HUDEP-2 (cell line): ENCODE data around the gene IL17C.

Source experiments
- DNase-seq, 76 experiments: peaks; one replicate each; lab custom pipeline; 2025; ENCODE audit not compliant: unreplicated experiment in 76 of 76; lab: John Stamatoyannopoulos, UW

Gene IL17C

DNA sequence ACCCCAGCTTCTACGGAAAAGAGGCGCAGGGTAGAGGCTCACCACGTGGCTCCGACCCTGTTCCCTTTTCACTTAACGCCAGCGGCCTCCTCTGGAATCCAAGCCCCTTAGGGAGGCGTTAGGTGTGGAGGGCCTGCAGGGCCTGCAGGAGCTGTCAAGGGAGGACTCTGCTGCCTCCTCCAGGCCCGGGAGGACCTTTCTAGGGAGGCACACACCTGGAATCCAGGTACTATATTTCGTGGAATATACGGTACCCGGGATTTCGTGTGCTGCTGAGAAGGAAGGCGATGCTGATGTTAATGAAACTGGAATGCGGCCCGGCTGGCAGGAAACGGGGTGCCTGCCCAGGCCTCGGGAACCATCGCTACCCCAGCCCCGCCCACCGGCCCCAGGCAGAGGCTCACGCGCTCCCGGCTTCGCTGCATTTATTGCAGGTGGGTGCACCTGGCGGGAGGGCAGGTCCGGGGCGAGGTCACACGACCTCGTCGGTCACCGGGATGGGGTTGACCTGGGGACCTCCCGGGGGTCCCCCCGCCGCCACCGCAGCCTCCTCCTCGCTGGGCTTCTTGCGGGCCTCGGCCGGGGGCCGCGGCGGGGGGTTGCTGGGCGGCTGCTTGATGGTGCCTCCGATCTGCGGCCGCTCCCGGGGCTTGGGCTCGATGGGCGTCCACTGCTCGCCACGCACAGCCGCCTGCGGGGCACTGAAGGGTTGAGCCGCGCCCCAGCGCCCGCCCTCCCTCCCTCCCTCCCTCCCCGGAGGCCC lies 4.7 kb downstream of the IL17C start:
- no peak for DNase-seq

DNA sequence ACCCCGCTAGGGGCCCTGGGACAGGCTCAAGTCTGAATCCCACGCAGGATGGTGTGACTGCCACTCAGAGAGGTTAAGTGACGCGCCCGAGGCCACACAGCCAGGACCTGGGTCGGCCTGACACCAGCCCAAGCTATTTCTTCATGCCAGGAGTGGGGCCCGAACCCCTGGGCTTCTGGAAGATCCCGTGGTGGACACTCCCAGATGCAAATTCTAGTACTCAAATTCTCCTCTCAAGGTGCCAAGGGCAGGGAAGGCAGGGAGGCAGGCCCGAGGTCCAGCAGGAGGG lies 5.2 kb downstream of the IL17C start:
- DNase-seq, result no peak

DNA sequence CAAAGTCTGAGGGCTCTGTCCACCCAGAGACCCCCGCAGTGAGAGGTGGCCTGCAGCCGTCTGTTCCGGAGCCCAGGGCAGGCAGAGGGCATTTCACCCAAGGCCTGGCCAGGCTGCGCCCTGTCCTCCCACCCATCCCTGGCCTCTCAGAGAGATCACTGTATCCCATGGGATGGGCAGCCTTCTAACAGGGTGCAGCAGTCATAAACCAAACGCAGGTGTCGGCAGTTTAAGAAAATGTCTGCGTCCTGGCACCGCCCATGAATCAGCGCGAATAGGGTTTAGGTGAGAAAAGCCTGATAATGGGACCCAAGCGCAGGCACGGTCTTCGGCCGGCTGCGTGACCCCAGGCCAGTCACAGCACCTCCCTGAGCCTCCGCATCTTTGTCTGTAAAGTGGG lies 7.1 kb downstream of the IL17C start:
- no peak for DNase-seq

DNA sequence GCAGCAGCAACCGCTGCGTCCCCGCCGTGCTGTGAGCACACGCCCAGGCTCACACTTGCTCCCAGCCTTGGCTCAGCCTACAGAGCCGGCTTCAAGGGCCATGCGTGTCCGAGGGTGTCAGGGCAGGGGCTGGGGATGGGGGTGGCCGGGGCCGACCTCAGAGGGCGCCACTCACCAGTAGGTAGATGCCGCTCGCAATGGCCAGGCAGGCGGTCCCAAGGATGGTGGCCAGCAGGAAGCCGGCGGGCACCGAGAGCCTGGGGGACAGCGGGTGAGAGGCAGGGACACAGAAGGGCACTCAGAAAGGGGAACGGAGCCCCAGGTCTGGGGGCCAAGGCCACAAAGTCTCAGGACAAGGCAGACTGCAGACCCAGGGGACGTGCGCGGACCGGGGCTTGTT lies 7.6 kb downstream of the IL17C start:
- no peak for DNase-seq

DNA sequence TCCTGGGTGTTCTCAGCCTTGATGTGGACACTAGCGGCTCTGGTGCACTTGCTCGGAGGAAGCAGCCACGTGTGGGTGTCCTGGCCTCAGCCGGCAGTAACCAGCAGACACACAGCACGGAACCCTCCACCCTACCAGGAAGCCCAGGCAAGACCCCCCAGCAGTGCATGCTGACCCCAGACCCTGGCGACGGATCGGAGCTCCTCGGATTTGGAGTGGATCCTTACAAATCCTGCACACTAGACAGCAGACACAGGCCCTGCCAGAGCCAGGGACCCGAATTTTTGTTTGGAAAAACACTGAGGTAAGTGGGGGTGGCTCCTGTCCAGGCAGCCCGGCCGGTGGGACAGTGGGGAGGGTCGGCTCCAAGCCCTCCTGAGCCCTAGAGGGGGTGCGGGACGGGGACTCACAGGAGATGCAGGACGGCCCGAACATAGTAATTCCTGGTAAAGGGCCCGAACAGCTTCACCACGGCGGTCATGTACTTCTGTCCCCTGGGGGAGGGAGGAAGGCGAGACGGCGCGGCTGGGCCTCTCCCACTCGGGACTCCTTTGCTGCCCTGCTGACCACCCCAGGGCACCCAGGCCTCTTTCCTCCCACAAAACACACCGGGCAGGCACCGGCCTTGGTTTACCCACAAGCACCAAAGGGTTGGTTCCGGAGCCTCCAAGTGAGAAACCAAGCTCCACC lies 8.1 kb downstream of the IL17C start:
- DNase-seq, result no peak

DNA sequence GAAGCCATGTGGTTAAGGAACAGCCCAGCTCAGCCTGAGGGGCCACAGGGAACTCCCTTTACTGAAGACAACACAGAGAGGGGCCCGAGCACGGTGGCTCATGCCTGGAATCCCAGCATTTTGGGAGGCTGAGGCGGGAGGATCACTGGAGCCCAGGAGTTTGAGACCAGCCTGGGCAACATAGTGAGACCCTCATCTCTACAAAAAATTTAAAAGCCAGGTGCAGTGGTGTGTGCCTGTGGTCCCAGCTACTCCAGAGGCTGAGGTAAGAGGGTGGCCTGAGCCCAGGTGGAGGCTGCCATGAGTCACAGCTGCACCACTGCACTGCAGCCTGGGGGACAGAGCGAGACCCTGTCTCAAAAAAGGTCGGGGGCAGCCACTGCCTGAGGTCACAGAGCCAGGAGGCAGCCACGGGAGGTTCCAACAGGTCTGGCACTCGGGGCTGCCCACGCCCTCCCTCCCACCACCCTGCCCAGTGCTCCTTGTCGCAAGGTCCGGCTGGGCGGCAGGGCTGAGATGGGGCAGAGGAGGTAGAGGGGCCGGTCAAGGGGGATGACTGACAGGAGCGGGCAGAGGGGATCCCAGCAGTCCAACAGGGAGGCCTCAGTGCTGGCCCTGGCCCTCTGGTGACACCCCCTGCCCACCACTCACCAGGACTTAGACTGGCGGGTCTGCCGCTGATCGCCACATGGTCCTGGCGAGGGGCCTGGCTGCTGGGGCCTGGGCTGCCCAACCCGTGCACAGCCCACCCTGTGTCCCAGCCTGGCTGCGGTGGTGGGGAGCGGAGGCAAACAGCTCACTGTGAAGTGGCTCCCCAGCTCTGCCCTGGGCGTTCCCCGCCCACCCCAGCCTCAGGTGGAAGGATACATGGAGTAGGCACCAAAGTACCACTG lies 9.1 kb downstream of the IL17C start:
- DNase-seq, result no peak

DNA sequence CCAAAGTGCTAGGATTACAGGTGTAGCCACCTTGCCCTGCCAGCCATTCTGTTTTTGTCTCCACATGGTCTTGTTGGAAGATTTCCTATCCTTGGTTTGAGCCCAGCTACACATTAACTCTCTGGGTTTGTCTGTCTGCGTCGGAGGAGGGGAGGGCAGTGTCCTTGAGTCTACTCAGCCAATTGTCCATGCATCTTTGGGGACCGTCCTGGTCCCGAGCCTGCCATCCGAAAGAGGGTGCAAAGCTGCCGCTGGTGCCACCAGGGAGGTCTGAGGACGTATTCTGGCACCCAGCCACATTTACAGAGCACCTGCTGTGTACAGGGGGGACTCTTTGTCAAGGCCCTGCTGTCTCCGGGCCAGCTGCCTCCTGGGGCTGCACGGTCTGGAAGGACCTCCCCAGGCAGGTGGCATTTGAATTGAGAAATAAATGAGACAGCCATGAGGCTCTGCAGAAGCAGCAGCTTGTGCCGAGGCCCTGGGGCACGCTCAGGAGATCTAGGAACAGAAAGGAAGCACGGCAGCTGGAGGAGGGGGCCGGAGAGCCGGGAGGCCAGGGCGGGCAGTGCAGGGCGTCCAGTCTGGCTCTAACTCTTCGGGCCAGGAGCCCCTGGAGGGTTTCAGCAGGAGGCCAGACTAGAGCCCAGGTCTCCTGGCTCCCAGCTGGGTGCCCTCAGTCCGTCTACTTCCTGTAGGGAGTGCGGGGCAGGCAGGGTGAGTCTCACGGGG lies 11.0 kb downstream of the IL17C start:
- DNase-seq, result no peak

DNA sequence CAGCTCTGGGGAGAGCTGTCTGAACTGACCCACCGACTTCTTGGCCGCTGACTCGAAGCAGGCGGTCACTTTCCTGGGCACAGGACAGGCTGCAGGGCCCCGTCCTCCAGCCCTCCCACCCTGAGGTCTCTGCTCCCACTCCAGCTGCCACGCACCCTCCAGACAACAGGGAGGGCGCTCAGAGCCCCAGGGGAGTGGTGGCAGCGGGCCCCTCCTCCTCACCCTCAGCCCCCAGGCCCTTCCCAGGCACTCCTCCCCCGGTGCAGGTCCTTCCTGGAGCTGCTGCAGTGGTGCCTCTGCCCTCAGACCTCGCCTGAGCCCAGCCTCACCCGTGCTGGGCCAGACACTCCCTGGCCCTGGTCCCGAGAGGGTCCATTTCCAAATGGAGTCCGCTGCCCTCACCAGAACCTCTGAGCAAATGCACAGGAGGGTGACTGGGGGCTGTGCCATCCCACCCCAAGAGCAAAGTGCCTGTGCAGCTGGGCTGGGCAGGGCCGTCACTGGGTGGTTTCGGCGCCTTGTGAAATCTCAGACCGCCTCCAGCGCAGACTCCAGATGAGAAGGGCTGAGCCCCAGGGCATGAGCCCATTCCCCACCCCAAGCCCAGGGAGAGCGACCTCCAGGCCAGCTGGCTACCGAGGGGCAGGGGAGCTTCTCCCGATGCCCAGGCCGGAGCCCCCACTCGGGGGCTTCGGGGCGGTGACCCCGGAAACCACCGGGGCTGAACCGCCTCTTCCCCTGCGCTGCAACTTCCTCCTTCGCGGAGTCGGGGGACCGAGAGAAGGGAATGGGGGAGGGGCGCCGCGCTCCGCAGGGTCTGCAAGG lies 11.8 kb downstream of the IL17C start:
- DNase-seq, result no peak

DNA sequence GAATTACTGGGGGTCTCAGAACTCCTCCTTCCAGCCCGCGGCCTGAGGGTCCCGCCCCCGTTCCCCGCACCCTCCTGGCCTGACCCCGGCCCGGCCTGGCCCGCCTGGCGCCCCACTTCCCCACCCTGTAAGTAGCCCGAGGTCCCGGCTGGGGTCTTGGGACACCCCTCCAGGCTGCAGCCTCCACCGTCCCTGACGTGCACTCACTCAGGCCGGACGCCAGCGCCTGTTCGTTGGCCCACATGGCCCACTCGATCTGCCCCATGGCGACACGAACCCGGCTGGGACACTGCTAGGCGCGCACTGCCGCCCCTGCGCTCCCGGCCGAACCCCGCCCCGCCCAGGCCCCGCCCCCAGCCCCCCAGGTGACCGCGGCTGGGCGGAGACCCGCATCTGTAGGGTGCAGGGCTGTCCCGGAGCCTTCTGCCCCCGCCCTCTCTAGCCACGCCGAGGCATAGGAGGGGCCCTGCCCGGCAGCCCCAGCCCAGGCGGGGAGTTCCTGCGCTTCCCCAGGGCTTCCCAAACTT lies 12.4 kb downstream of the IL17C start, which contains the start of gene CYBA:
Gene CYBA (minus strand): TSS at position 305 of the 527 bp plus-strand sequence. CDS start 40 bp downstream, at position 265.
- peak in 65 of 76 experiments; percentile 7 to 85 (median 61) for DNase-seq

DNA sequence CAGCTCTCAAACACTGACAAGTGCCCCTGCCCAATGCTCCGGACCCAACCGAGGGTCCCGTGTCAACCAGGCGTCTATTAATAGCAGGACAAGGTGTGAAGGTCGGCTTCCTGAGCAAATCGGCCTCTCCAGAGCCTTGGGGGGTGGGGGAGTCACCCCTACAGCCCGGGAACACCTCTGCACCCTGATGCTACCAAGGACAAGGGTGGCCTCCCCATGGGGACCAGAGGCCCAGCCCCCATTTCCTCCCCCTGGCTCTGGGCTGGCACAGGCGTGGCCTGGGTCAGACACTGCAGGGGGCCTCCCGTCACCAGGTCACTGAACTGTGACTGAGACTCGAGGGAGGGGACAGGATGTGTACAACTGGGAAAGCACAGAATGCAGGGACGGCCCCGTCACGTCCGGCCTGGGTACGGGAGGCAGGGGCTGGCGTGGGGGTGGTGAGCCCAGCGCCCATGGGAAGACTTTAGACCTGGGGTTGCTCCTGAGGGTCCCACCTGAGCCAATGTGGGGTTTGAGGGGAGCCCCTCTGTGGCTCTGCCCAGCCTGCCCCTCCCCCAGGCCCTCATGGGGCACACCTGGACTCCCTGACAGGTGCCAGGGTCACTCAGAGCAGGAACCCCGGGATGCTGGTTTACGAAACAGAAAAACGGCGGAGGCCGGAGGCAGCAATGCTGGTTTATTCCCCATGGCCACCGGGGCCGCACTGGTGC lies 13.1 kb downstream of the IL17C start:
- peak in 4 of 76 experiments; percentile 11 to 29 (median 18) for DNase-seq

DNA sequence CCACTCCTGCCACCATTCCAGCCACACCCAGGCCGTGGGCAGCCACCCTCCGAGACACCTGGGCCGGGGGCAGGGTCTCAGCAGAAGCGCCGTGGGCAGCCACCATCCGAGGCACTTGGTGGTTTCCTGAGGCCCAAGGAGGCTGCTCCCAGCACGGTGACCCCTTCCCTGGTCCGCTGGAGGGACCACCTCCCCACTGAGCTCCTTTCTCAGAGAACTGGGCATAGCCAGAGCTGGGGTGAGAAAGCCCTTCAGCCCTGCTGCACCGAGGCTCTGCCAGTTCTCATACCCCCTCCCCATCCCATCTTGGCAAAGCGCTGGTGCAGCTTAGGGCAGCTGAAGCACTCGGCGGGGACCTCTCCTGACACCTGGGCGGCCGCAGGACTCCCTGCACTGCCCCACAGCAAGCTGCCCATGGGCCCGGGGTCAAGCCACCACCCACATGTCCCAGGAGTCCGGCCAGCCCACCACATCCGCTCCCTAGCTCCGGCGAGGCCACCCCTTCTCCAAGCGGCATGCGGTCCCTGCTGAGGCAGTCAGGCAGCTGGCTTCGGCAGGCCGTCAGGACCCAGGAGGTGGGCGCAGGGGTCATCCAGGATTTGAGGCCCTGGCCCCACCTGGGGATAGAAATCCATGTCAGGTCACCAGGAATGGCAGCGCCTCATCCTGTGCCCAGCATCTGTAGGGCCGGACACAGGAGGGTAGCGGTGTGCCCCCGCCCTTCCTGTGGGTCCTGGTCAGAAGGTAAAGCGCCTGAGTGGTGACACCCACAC lies 13.8 kb downstream of the IL17C start:
- DNase-seq, result no peak

DNA sequence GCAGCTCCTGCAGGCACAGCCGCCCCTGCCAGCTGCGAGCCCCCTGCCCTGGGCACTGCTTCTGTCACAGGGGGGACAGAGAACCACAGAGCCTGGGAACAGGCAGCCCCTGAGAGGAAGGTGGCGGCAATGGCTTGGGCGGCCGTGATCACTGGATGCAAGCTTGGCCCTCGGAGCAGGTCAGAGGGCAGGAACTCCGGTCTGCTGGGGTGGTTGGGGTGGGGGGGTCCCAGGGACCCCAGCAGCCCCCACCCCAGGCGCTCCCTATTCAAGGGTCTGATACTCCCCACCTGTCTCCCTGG lies 14.3 kb downstream of the IL17C start:
- DNase-seq, result no peak

DNA sequence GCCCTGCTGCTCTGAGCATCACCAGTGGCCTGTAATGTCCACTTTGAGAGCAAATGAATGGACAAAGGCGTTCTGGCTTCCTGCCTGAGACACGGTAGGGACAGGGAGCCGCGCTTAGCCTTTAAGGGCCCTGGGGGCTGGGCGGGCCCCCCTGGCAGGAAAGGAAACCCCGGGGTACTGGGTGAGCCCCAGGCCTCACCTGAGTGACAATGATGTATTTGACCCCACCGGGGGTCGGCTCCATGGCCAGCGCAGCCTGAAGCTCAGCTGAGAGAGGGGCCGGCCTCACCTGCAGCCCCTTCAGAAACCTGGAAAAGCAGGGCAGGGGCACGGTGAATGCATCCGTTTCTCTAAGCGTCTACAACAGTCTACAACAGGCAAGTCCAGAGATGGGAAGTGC lies 14.7 kb downstream of the IL17C start:
- DNase-seq, result no peak

DNA sequence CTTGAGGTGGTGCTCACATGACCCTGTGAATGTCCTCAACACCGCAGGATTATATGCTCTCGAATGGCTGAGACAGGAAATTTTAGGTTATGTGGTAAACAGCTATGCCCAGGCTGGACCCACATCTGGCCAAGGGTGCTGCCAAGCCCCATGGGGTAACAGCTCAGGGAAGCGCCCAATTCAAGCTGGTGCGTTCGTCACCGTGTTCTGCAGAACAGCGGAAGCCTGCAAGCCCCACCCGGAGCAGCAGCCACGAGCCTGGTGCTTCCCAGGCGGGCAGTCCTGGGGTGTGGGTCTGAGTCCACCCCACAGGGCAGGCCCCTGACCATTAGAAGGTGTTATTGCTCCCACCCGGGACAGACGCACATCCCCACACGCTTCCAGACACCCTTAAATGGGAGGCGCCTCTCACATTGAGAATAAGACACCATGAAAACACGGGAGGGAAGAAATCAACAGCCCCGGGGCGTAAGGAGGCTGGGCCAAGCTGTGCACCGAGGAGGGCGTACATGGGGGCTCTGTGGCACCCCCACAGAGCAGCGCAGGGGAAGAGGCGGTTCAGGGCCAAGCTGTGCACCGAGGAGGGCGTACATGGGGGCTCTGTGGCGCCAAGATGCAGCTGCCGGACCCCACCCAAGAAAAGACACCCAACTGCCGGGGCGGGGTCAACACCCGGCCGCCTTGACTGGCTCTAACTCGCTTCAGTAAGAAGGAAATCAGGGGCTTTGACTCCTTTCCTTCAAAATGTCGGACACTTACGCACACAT lies 15.4 kb downstream of the IL17C start:
- DNase-seq, result no peak

DNA sequence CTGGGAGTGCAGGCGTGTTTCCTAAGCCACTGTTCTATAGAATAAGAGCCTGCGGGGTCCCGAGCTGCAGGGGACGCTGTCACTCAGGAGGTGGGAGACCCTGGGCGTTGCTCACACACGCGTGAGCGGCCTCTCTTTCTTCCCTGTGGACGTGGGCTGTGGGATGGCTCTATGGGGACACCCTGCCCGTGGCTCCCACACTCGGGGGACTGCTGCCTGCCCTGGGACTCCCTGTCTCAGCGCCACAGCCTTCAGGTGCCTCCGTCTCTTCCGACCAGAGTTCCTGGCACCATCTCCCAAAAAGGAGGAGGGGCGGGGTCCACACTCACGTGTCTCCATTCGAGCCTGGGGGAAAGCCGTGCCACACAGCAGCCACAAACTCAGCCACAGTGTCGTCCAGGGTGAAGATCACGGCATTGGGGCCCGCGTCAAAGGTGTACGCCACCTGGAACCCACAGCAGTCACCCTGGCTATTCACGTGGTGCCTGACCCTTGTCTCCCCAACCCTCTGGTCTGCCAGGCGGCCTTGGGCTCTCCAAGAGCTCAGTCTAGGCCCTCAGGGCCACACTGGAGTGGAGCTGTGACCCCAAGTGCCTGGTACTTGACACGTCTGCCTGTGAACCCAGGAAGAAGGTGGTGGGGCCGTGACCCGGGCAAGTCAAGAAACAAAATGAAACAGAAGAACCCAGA lies 16.1 kb downstream of the IL17C start:
- no peak for DNase-seq

DNA sequence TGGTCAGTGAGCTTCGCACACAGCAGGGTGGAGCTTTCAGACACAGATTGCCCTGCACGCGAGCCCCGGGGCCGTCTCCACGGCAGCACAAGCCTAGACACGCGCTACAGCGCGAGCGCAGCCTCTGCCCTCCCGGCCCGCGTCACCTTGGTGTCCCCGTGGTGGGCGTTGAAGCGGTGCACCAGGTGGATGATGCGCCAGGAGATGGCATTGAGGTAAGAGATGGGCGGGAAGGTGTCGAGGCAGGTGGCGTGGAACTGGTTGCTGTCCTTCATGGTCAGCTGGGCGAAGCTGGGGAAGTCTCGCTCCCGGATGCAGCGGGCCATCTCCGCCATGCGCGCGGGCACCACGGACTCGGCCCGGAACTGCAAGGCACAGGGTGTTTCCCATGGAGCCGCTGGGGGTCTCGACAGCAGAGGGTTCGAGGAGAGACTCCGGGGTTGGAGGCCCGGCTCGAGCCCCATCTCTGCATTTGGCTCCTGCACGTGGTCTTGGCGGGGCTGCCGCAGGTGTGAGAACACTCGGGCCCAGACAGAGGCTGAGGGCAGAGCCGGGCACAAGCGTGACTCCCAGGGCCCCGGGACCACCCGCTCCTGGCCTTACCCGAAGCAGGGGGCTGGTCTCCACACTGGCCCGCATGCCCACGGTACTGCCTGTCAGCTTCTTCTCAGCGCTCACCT lies 16.8 kb downstream of the IL17C start:
- no peak for DNase-seq
